22Rv1 (cell line): ENCODE results near the gene PRCP.

Source experiments
- H3K27ac ChIP-seq: fragments of 450-650 bp; 2 replicates; pipeline ENCODE4 v1.5.1; 2017
- CTCF ChIP-seq: fragments of 450-650 bp; IDR thresholded peaks from 2 replicates; pipeline ENCODE4 v1.5.1; 2017; ENCODE audit warnings: mild to moderate bottlenecking
- ZFX ChIP-seq: fragments of 450-650 bp; IDR thresholded peaks from 2 replicates; pipeline ENCODE4 v1.6.1; 2017; ENCODE audit warnings: antibody characterized with exemption, borderline replicate concordance

Gene PRCP

DNA sequence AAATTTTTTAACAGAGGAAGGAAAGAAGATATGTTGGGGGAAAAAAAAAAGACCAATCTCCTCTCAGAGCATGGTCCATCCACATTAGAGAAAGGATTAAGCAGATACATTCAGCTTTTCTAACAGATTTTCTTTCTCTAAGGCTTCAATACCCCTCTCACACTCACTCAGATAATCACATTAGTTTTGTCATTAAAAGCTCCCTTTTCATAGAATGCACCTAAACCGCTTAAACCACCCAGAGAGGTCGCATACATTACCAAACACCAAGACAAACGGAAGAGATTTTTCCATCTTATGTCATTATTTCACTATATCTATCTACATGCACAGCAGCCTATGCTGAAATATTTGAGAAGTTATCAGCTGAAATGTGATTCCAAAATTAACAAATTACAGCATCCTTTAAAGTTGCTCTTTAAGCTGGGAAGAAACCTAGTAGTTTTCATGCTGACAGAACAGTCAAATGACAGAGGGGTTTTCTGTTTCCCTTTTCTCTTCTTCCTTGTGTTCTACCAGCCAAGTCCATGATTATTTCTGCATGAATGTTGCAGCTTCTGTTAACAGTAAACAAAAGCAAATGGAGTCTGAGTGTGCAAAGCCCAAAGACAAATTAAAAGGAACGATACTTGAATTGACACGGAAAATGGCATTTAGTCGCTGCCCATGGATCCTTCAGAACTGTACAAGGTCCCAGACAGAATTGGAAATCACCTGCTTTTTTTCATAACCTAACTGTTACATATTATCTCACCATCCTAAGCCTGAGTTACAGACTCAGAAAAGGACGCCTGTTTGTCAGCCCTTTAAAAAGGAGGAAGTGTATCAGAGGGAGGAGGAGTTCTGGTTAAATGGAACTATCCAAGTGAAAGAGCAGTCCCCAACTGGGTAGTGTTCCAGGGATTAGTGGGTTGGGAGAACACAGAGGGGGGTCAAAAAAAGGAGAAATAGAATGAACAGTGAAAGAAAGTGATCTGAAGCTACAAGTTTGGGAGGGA lies 54.6 kb downstream of the PRCP start:
- no peak for TF ChIP-seq ZFX
- no peak for TF ChIP-seq CTCF
- no peak overlapping the region for H3K27ac ChIP-seq

GRCh38 chr11:82843057-82843795 lies 57.0 kb downstream of the PRCP start:
- no peak overlapping the region for H3K27ac ChIP-seq
- TF ChIP-seq ZFX (no peak), CTCF (no peak)

DNA sequence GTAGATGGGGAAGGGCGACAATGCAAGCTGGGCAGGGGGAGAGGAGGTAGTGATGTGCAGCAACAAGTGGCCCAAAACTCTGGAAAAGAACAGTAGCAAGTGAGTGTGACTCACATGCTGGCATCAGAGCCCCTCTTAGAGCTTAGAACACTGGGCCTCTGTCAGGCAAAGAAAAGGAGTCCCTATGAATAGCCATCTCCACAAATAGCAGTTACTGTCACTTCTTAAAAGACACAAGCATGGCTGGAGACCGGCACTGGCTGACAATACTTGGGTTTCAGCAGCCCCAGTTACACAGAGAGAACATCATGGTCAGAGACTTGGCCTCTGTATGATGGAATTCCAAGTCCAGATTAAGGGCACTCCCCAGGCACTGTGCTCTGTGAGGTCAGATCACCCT lies 58.2 kb downstream of the PRCP start:
- no peak overlapping the region for H3K27ac ChIP-seq
- TF ChIP-seq CTCF (no peak), ZFX (no peak)

DNA sequence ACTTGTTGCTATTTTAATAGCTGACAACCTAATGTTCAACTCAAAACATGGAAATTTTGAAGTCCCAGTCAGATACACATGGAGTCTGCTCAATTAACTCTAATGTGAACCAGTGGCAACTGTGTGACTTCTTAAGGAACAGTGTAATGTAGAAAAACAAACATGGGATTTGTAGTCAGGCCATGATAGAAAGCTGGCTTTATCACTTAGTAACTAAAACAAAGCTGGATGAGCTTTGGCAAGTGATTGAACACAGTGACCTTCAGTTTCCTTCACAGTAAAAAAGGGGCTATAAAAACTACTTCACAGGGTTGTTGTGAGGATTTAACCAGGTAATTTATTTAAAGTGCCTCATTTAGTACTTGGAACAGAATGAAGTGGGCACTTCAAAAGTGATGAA lies 62.6 kb downstream of the PRCP start:
- H3K27ac ChIP-seq: no peak overlapping the region
- no peak for TF ChIP-seq ZFX
- TF ChIP-seq CTCF: no peak

- TF ChIP-seq ZFX (no peak), CTCF (no peak)
- H3K27ac ChIP-seq: no peak overlapping the region
Observed at GRCh38 chr11:82832983-82833382, 67.2 kb downstream of the PRCP start.

DNA sequence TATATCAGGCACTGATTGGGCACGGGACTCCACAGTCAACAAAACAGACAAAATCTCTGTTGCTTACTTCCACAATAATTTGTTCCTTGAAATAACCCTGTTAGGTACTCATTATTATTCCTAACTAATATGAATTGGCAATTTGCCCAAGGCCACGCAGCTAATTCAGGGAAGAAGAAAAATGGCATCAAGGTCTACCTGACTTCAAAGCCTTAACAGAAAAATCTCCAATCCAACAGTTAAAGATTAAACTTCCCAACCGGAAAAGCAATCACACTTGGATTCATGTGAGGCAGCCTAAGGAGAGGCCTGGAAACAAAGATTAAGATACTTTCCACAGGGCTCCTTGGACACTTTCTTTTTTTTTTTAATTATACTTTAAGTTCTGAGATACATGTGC lies 68.9 kb downstream of the PRCP start:
- H3K27ac ChIP-seq: no peak overlapping the region
- no peak for TF ChIP-seq CTCF

GRCh38 chr11:82830746-82831145 lies 69.5 kb downstream of the PRCP start:
- TF ChIP-seq CTCF (no peak), ZFX (no peak)
- no peak overlapping the region for H3K27ac ChIP-seq
